GM10248 (cell line): ENCODE results near the gene PET100.

ENCODE experiments used
- CTCF ChIA-PET: fragments of 300-600 bp; sonication (Branson Sonifier 250); formaldehyde crosslinking; extraction: SDS; loops from one replicate; lab custom pipeline; 2021; ENCODE audit warnings: antibody characterized with exemption; lab: Yijun Ruan, JAX
- POLR2A ChIA-PET: fragments of 350-650 bp; sonication (Branson Sonifier 250); formaldehyde crosslinking; extraction: SDS; loops from one replicate; lab custom pipeline; 2020; ENCODE audit warnings: antibody characterized with exemption; lab: Yijun Ruan, JAX
- DNase-seq: peaks from one replicate; pipeline ENCODE4 v3.0.0; 2012; ENCODE audit errors: extremely low spot score
- TF ChIP-seq, protein P1 (sequence below): IDR thresholded peaks from 2 replicates; pipeline ENCODE4 v1.5.1; 2012; ENCODE audit warnings: mild to moderate bottlenecking, low read depth; ENCODE audit errors: extremely low read depth, missing control alignments, control extremely low read depth

Gene PET100

DNA sequence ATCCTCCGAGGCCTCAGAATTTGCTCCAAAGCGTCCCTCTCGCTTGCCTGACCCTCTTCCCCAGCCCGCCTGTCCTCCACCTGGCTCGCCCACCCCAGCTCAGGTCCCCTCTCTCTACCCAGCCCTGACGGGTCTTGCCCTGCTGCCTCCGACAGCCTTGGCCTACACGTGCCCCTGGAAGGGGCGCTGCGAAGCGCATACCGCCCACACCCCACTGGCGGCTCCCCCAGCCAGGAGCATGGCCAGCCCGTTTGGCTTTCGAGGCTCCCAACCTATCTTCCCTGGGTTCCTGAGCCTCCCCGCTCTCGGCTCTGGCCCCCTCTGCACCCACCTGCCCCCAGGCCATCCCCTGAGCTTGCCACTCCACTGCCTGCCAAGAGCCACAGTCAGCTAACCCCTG lies 4.8 kb upstream of the PET100 start:
- no peak for DNase-seq
- TF ChIP-seq, protein P1, sequence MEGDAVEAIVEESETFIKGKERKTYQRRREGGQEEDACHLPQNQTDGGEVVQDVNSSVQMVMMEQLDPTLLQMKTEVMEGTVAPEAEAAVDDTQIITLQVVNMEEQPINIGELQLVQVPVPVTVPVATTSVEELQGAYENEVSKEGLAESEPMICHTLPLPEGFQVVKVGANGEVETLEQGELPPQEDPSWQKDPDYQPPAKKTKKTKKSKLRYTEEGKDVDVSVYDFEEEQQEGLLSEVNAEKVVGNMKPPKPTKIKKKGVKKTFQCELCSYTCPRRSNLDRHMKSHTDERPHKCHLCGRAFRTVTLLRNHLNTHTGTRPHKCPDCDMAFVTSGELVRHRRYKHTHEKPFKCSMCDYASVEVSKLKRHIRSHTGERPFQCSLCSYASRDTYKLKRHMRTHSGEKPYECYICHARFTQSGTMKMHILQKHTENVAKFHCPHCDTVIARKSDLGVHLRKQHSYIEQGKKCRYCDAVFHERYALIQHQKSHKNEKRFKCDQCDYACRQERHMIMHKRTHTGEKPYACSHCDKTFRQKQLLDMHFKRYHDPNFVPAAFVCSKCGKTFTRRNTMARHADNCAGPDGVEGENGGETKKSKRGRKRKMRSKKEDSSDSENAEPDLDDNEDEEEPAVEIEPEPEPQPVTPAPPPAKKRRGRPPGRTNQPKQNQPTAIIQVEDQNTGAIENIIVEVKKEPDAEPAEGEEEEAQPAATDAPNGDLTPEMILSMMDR = no peak
- CTCF ChIA-PET = no interaction called here
- POLR2A ChIA-PET = no interaction called here

DNA sequence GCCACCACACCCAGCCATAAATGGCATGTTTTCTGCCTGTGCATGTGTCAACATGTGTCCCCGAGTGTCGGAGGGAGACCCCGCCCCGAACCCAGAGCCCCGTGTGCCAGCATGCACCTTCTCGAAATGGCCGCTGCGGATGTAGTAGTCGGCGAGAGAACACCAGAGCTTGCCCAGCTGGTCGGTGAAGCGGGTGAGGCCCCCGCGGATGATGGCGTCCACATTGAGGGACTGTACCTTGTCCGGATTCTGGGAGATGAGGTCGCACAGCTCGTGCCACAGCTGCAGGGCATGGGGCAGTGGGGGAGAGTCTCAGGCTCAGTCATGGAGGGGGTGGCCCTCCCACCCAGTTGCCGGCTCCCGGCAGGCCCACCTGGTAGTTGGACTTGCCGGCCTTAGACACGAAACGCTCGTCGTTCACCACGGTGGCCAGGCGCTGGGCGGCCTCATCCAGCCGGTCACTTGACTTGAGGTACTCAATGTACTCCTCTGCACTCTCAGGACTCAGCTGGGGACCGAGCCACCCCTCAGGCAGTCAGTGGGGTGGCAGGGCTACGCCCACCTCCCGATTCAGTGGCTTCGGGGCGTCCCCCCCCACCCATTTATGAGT lies 3.7 kb upstream of the PET100 start:
- no peak for DNase-seq
- ChIA-PET CTCF (interaction anchor here (1.6 kb wide), 1 partner anchor 58 kb away, joined by 4 read pairs; no protein-coding TSS in a partner anchor), POLR2A (no interaction called here)
- TF ChIP-seq, protein P1 = no peak

DNA sequence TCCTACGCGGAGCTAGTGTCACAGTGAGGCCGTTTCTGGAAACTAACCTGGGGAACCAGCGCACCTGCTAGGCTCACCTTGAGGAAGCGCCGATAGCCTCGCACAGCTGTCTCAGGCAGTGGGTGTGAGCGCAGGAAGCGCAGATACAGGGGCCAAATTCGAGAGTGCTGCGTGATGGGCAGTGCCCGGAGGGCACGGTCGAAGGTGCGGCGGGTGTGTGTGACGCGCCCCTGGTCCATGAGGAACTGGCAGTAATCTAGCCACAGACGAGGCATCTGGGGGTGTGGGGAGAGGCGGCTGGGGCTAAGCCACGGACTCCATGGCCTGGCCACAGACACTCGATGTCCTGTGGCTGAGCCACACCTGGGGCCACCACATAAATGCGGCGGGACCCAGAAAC lies 2.4 kb upstream of the PET100 start:
- DNase-seq = no peak
- ChIA-PET POLR2A (no interaction called here), CTCF (interaction anchor here (1.0 to 1.3 kb wide), 2 partner anchors 9 to 15 kb away, joined by 3 read pairs; no protein-coding TSS in a partner anchor)
- TF ChIP-seq, protein P1 = no peak

DNA sequence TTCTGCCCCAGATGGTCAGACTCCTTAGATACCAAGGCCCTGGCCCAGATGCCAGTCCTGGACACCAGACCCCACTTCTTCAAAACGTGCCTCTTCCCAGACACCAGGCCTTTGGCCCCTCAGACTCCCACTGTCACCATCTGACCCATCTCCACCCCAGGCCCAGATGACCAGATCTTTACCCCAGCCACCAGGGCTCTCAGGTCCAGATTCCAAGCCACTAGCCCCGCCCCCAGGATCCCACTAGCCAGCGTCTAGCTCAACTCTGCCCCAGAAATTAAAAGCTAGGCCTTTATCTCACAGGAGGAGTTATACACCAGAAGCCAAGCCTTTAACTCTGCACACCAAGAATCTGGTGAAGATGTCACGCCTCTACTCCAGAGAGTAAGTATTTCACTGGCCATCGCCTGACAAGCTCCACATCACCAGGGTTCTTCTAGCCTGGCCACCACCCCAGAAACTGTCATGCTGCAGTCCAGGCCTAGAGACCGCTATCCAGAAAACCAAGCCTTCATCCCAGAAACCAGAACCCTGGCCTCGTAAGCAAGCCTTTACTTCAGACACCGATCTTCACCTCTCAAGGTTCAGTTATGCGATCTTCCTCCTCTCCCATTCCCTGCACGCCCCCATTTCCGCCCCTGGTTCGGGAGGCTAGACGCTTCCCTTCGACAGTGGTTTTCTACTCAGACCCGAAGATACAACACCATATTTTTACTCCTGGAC lies 843 bp upstream of the PET100 start:
- ChIA-PET POLR2A (no interaction called here), CTCF (interaction anchor here (1.1 to 1.7 kb wide), 4 partner anchors 24 to 172 kb away, joined by 3 to 7 read pairs (median 5); no protein-coding TSS in a partner anchor)
- TF ChIP-seq, protein P1 = no peak
- no peak for DNase-seq

DNA sequence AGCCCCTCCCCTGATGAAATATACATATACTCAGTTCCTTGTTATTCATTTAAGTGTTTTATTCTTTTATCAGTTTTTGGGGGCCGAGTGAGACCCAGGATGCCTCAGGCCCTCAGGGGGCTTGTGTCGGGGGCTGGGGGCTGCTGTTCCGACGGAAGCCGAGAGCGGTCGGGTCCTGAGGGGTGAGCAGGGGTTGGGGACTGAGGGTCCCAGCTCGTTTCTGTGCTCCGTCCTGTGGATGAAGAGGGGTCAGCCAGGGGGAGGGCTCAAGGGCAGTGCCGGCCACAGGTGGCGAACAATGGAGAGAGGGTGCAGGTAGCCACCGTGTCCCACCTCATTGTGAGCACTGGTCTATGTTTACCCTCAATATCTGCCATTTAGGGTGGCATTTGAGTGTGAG lies 2.0 kb downstream of the PET100 start:
- TF ChIP-seq, protein P1 = no peak
- no peak for DNase-seq
- ChIA-PET POLR2A (no interaction called here), CTCF (no interaction called here)

DNA sequence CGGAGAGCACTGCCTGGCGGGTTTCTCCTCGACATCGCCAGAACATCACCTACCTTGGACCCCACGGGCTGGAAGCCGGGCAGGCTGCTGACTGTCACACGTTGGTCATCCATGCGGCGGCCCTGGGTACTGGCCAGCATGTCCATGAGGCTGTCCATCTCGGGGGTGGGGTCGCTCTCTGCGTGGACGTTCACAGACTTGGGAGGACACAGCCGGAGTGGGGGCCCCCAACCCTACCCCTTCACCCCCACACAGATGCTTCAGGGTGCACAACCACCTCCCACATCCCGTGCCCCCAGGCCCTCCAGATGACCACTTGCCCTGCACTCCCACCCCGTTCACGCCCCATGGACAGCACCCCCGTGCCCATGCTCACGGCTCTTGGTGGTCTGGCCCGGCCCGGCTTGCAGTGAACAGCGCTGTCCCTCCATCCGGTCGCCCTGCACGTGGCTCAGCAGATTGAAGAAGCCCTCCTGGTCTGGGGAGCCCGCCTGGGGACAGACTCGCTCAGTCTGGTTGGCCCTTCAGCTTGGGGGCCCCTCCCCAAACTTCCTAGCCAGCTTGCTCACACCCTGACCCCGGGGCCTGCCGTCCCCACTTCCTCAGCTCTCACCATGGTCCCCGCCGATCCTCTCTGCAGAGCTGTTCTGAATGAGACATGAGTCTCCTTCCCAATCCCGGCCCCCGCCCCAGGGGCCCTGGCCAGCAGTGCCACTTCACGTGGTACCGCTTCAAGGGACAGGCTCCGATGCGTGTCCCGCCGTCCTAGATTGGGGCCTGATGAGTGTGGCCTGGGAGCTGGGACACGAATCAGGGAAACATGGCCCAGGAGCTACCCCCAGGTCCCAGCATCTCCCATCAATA lies 3.0 kb downstream of the PET100 start:
- DNase-seq = no peak
- TF ChIP-seq, protein P1 = no peak
- CTCF ChIA-PET = interaction anchor here (1.1 to 3.9 kb wide), 4 partner anchors 20 to 237 kb away, joined by 4 to 12 read pairs (median 6); partner anchors contain the start of gene TRAPPC5
- POLR2A ChIA-PET = no interaction called here
